SK-N-SH treated with all-trans-retinoic acid at 6 μM for 48 hours (cell line): ENCODE measurements around the gene ADRA2C.

Experiments used
- ARNTL ChIP-seq: fragments of 450-650 bp; formaldehyde crosslinking; IDR thresholded peaks from 2 replicates; pipeline ENCODE4 v1.5.0; 2020; ENCODE audit warnings: low read depth, mild to moderate bottlenecking, moderate library complexity, borderline replicate concordance
- CSDC2 ChIP-seq: fragments of 250-450 bp; sonication (Bioruptor Pico); IDR thresholded peaks from 2 replicates; pipeline ENCODE4 v1.5.0; 2020; ENCODE audit warnings: mild to moderate bottlenecking, moderate library complexity
- CSRNP3 ChIP-seq: fragments of 250-450 bp; sonication (Bioruptor Pico); IDR thresholded peaks from 2 replicates; pipeline ENCODE4 v1.5.1; 2021; ENCODE audit warnings: mild to moderate bottlenecking, moderate library complexity
- ISL1 ChIP-seq: fragments of 250-450 bp; sonication (Bioruptor Pico); IDR thresholded peaks from 2 replicates; pipeline ENCODE4 v2.1.2; 2022; ENCODE audit warnings: mild to moderate bottlenecking, moderate library complexity
- OSR1 ChIP-seq: fragments of 250-450 bp; sonication (Bioruptor Pico); IDR thresholded peaks from 2 replicates; pipeline ENCODE4 v1.8.0; 2022; ENCODE audit warnings: moderate library complexity, mild to moderate bottlenecking, inconsistent platforms
- PATZ1 ChIP-seq: fragments of 250-450 bp; sonication (Bioruptor Pico); IDR thresholded peaks from 2 replicates; pipeline ENCODE4 v1.8.0; 2020; ENCODE audit warnings: mild to moderate bottlenecking, moderate library complexity, borderline replicate concordance
- RARB ChIP-seq: fragments of 250-450 bp; sonication (Bioruptor Pico); IDR thresholded peaks from 2 replicates; pipeline ENCODE4 v1.8.0; 2021; ENCODE audit warnings: mild to moderate bottlenecking, moderate library complexity
- SNAI2 ChIP-seq: fragments of 250-450 bp; sonication (Bioruptor Pico); IDR thresholded peaks from 2 replicates; pipeline ENCODE4 v1.5.0; 2020; ENCODE audit warnings: mild to moderate bottlenecking, moderate library complexity
- TOX ChIP-seq: fragments of 250-450 bp; sonication (Bioruptor Pico); IDR thresholded peaks from 2 replicates; pipeline ENCODE4 v1.8.0; 2021; ENCODE audit warnings: mild to moderate bottlenecking, moderate library complexity, borderline replicate concordance
- TSHZ2 ChIP-seq: fragments of 250-450 bp; sonication (Bioruptor Pico); IDR thresholded peaks from 2 replicates; pipeline ENCODE4 v1.5.0; 2020; ENCODE audit warnings: mild to moderate bottlenecking, moderate library complexity
- ZFP3 ChIP-seq: fragments of 250-450 bp; sonication (Bioruptor Pico); IDR thresholded peaks from 2 replicates; pipeline ENCODE4 v1.5.0; 2020; ENCODE audit warnings: mild to moderate bottlenecking, moderate library complexity
- ZFP30 ChIP-seq: fragments of 450-650 bp; formaldehyde crosslinking; IDR thresholded peaks from 2 replicates; pipeline ENCODE4 v1.5.0; 2022; ENCODE audit warnings: mild to moderate bottlenecking, moderate library complexity
- ZNF70 ChIP-seq: fragments of 450-650 bp; formaldehyde crosslinking; IDR thresholded peaks from 2 replicates; pipeline ENCODE4 v1.5.0; 2020; ENCODE audit warnings: mild to moderate bottlenecking, moderate library complexity
- ZNF8 ChIP-seq: fragments of 450-650 bp; formaldehyde crosslinking; IDR thresholded peaks from 2 replicates; pipeline ENCODE4 v1.5.0; 2020; ENCODE audit warnings: mild to moderate bottlenecking, moderate library complexity

GRCh38 chr4:3814053-3814570 is 47.9 kb downstream of the ADRA2C start:
- TF ChIP-seq OSR1 (CRISPR knock-in tag) (no peak), CSDC2 (no peak), PATZ1 (CRISPR knock-in tag) (no peak), ZNF70 (CRISPR knock-in tag) (no peak), CSRNP3 (CRISPR knock-in tag) (no peak), ARNTL (CRISPR knock-in tag) (no peak), RARB (CRISPR knock-in tag) (no peak), SNAI2 (no peak), ISL1 (CRISPR knock-in tag) (no peak), ZFP3 (CRISPR knock-in tag) (no peak), ZFP30 (CRISPR knock-in tag) (no peak), ZNF8 (CRISPR knock-in tag) (no peak), TOX (CRISPR knock-in tag) (no peak), TSHZ2 (no peak)
